OCI-LY1 (cell line): ENCODE results near the gene MYBBP1A.

ENCODE experiments used
- H2AFZ ChIP-seq: fragments of 200-600 bp; sonication (generic), shearing (Covaris generic); 2 replicates; pipeline ENCODE4 v1.6.0; 2014; ENCODE audit warnings: antibody characterized with exemption, mild to moderate bottlenecking, low read length
- H3F3A ChIP-seq: fragments of 200-600 bp; sonication (generic), shearing (Covaris generic); 2 replicates; pipeline ENCODE4 v1.6.0; 2014; ENCODE audit warnings: mild to moderate bottlenecking, antibody characterized with exemption, low read length, moderate library complexity; ENCODE audit not compliant: insufficient read depth
- H3K27ac ChIP-seq: fragments of 200-600 bp; sonication (generic); 2 replicates; pipeline ENCODE4 v1.5.1; 2014; ENCODE audit warnings: low read length, mixed run types, mild to moderate bottlenecking, low read depth; ENCODE audit not compliant: poor library complexity, severe bottlenecking
- H3K27me3 ChIP-seq: fragments of 200-600 bp; sonication (generic); 2 replicates; pipeline ENCODE4 v1.6.0; 2014; ENCODE audit warnings: antibody characterized with exemption, mild to moderate bottlenecking, low read length, moderate library complexity; ENCODE audit not compliant: insufficient read depth
- H3K36me3 ChIP-seq: fragments of 200-600 bp; sonication (generic); 2 replicates; pipeline ENCODE4 v1.6.1; 2014; ENCODE audit warnings: mild to moderate bottlenecking, antibody characterized with exemption, low read length, moderate library complexity, mixed read lengths; ENCODE audit not compliant: insufficient read depth
- H3K4me1 ChIP-seq: fragments of 200-600 bp; sonication (generic); 2 replicates; pipeline ENCODE4 v1.5.1; 2014; ENCODE audit warnings: mild to moderate bottlenecking, low read length, moderate library complexity; ENCODE audit not compliant: insufficient read depth, severe bottlenecking
- H3K4me2 ChIP-seq: fragments of 200-600 bp; sonication (generic), shearing (Covaris generic); 2 replicates; pipeline ENCODE4 v1.6.1; 2014; ENCODE audit warnings: low read length
- H3K4me3 ChIP-seq: fragments of 200-600 bp; sonication (generic); 2 replicates; pipeline ENCODE4 v1.5.1; 2014; ENCODE audit warnings: low read length, low read depth, mild to moderate bottlenecking, mixed read lengths; ENCODE audit not compliant: poor library complexity, severe bottlenecking
- H3K79me2 ChIP-seq: fragments of 200-600 bp; shearing (Covaris generic); 2 replicates; pipeline ENCODE4 v1.6.1; 2016; ENCODE audit warnings: mixed run types, low read length, mixed read lengths; ENCODE audit not compliant: insufficient read depth
- H3K9ac ChIP-seq: fragments of 200-600 bp; sonication (generic), shearing (Covaris generic); 2 replicates; pipeline ENCODE4 v1.6.1; 2014; ENCODE audit warnings: mild to moderate bottlenecking, low read length, mixed read lengths
- H3K9me2 ChIP-seq: fragments of 200-600 bp; sonication (generic), shearing (Covaris generic); 2 replicates; pipeline ENCODE4 v1.6.1; 2014; ENCODE audit warnings: low read depth, mild to moderate bottlenecking, low read length, mixed read lengths
- H3K9me3 ChIP-seq: fragments of 200-600 bp; shearing (Covaris generic); 2 replicates; pipeline ENCODE4 v1.6.1; 2014; ENCODE audit warnings: low read length, mixed read lengths
- H4K20me1 ChIP-seq: fragments of 200-600 bp; sonication (generic), shearing (Covaris generic); 2 replicates; pipeline ENCODE4 v1.6.0; 2016; ENCODE audit warnings: mild to moderate bottlenecking, low read length; ENCODE audit not compliant: insufficient read depth
- CTCF ChIP-seq: fragments of 200-600 bp; sonication (generic), shearing (Covaris generic); IDR thresholded peaks from 2 replicates; pipeline ENCODE4 v1.5.1; 2017; ENCODE audit warnings: mild to moderate bottlenecking, antibody characterized with exemption, low read length, moderate library complexity, mixed read lengths
- EZH2 ChIP-seq: fragments of 200-600 bp; sonication (generic), shearing (Covaris generic); IDR thresholded peaks from 2 replicates; pipeline ENCODE4 v1.8.0; 2017; ENCODE audit warnings: borderline replicate concordance, mixed run types, mild to moderate bottlenecking, antibody characterized with exemption, low read length, moderate library complexity, mixed read lengths

The MYBBP1A gene

GRCh38 chr17:4557626-4558346, 2.6 kb upstream of the MYBBP1A start:
- Histone ChIP-seq H3K27ac (no peak overlapping the region), H3F3A (no peaks in the 10 kb centered on the region), H3K9me3 (no peaks in the 10 kb centered on the region), H3K4me2 (no peak overlapping the region), H3K9me2 (no peaks in the 10 kb centered on the region), H3K4me1 (peaks cover 40% of the 10 kb centered on the region), H4K20me1 (no peaks in the 10 kb centered on the region), H3K4me3 (no peak overlapping the region), H3K36me3 (peaks cover 12% of the 10 kb centered on the region), H3K9ac (no peak overlapping the region), H3K79me2 (peaks cover 18% of the 10 kb centered on the region), H3K27me3 (no peaks in the 10 kb centered on the region; the same call in 1 of the 2 replicates), H2AFZ (no peak overlapping the region)
- TF ChIP-seq EZH2 (no peak), CTCF (no peak)

GRCh38 chr17:4556996-4557395, 1.8 kb upstream of the MYBBP1A start:
- Histone ChIP-seq H3F3A (no peaks in the 10 kb centered on the region), H3K27ac (no peak overlapping the region), H3K36me3 (peaks cover 20% of the 10 kb centered on the region), H4K20me1 (no peaks in the 10 kb centered on the region), H3K9ac (no peak overlapping the region), H3K27me3 (no peaks in the 10 kb centered on the region; the same call in 1 of the 2 replicates), H3K9me2 (no peaks in the 10 kb centered on the region), H3K79me2 (peaks cover 18% of the 10 kb centered on the region), H3K9me3 (no peaks in the 10 kb centered on the region), H3K4me3 (no peak overlapping the region), H3K4me1 (peaks cover 33% of the 10 kb centered on the region), H2AFZ (no peak overlapping the region), H3K4me2 (no peak overlapping the region)
- TF ChIP-seq CTCF (no peak), EZH2 (no peak)

- H3K9me2 ChIP-seq: no peaks in the 10 kb centered on the region
- H3K9ac ChIP-seq: peak overlapping the region; percentile 93
- H3K27ac ChIP-seq: no peak overlapping the region
- peak overlapping the region; percentile 70 for H3K4me2 ChIP-seq
- H3K9me3 ChIP-seq: no peaks in the 10 kb centered on the region
- peak overlapping the region; percentile 96 for H3K4me3 ChIP-seq
- no peaks in the 10 kb centered on the region; the same call in 1 of the 2 replicates for H3K27me3 ChIP-seq
- no peaks in the 10 kb centered on the region for H4K20me1 ChIP-seq
- H2AFZ ChIP-seq: peak overlapping the region; percentile 8; the same call in 1 of the 2 replicates
- H3K4me1 ChIP-seq: peaks cover 31% of the 10 kb centered on the region
- TF ChIP-seq CTCF (no peak), EZH2 (no peak)
- peaks cover 18% of the 10 kb centered on the region for H3K79me2 ChIP-seq
- H3F3A ChIP-seq: no peaks in the 10 kb centered on the region
- H3K36me3 ChIP-seq: peaks cover 28% of the 10 kb centered on the region
Measured at GRCh38 chr17:4555873-4556759, 932 bp upstream of the MYBBP1A start.
